NCI-H510A (cell line): ENCODE data around the gene TMEM119.

Experiments
- DNase-seq: peaks from one replicate; lab custom pipeline; 2025; lab: John Stamatoyannopoulos, UW

Gene TMEM119

GRCh38 chr12:108616359-108616758, 18.5 kb upstream of the TMEM119 start:
- DNase-seq = no peak

- DNase-seq = no peak
Measured at GRCh38 chr12:108615918-108616317, 18.0 kb upstream of the TMEM119 start.

- DNase-seq = no peak
Measured at GRCh38 chr12:108614639-108615038, 16.8 kb upstream of the TMEM119 start.

- DNase-seq = no peak
Measured at GRCh38 chr12:108614041-108614440, 16.2 kb upstream of the TMEM119 start.

- no peak for DNase-seq
Measured at GRCh38 chr12:108613548-108613947, 15.7 kb upstream of the TMEM119 start.

- DNase-seq = no peak
Measured at GRCh38 chr12:108612788-108613282, 15.0 kb upstream of the TMEM119 start.

GRCh38 chr12:108611884-108612415, 14.1 kb upstream of the TMEM119 start:
- no peak for DNase-seq

- DNase-seq = no peak
Measured at GRCh38 chr12:108610856-108611605, 13.1 kb upstream of the TMEM119 start.

- DNase-seq = no peak
Measured at GRCh38 chr12:108610336-108610815, 12.5 kb upstream of the TMEM119 start.

GRCh38 chr12:108609537-108610335, 11.9 kb upstream of the TMEM119 start:
- no peak for DNase-seq

GRCh38 chr12:108608616-108609015, 10.7 kb upstream of the TMEM119 start:
- DNase-seq = no peak

GRCh38 chr12:108607981-108608600, 10.2 kb upstream of the TMEM119 start:
- DNase-seq = no peak

- no peak for DNase-seq
Measured at GRCh38 chr12:108606492-108606891, 8.6 kb upstream of the TMEM119 start.

- no peak for DNase-seq
Measured at GRCh38 chr12:108605690-108606406, 8.0 kb upstream of the TMEM119 start.

- DNase-seq = no peak
Measured at GRCh38 chr12:108605000-108605689, 7.3 kb upstream of the TMEM119 start.

GRCh38 chr12:108604208-108604941, 6.5 kb upstream of the TMEM119 start:
- no peak for DNase-seq

GRCh38 chr12:108603743-108604142, 5.9 kb upstream of the TMEM119 start:
- no peak for DNase-seq

- DNase-seq = no peak
Measured at GRCh38 chr12:108602976-108603704, 5.3 kb upstream of the TMEM119 start.

GRCh38 chr12:108602209-108602705, 4.4 kb upstream of the TMEM119 start:
- DNase-seq = no peak

GRCh38 chr12:108600702-108601007, 2.8 kb upstream of the TMEM119 start:
- DNase-seq = no peak
